HL-60 (cell line): ENCODE data around the gene SLC44A5.

Experiments
- CTCF ChIP-seq: IDR thresholded peaks from one replicate; pipeline ENCODE4 v1.5.1; 2011; ENCODE audit warnings: low read length, control low read depth, inconsistent platforms; ENCODE audit not compliant: insufficient read depth
- GABPA ChIP-seq: IDR thresholded peaks from 2 replicates; pipeline ENCODE4 v1.6.1; 2012; ENCODE audit warnings: low read depth
- POLR2AphosphoS5 ChIP-seq: IDR thresholded peaks from 2 replicates; pipeline ENCODE4 v1.6.1; 2012; ENCODE audit warnings: low read depth
- REST ChIP-seq: IDR thresholded peaks from 2 replicates; pipeline ENCODE4 v1.6.1; 2012; ENCODE audit warnings: low read depth; ENCODE audit not compliant: insufficient replicate concordance
- SPI1 ChIP-seq: IDR thresholded peaks from 2 replicates; pipeline ENCODE4 v1.6.1; 2012; ENCODE audit warnings: low read depth, mild to moderate bottlenecking, borderline replicate concordance

GRCh38 chr1:75559800-75560199 is 51.1 kb downstream of the SLC44A5 start:
- TF ChIP-seq CTCF = no peak
- no peak for TF ChIP-seq REST
- TF ChIP-seq POLR2AphosphoS5 = no peak
- TF ChIP-seq GABPA = no peak
- no peak for TF ChIP-seq SPI1
